Measurements from ENCODE around the gene PMCH. TPM values are rescaled to one million over a fixed set of nuclear protein-coding genes. Genes with fewer than 3 reads are reported as not detected.

The PMCH gene
- total RNA-seq, 1 experiment from 2014 or later: not detected

GRCh38 chr12:102227954-102228353, 30.3 kb upstream of the PMCH start:
- Mint-ChIP-seq H3K27me3 (ENCODE audit: low read depth) (no peaks in the 10 kb centered on the region), H3K4me3 (no peak overlapping the region), H3K4me1 (peaks cover 10% of the 10 kb centered on the region), H3K9me3 (peaks cover 12% of the 10 kb centered on the region), H3K27ac (no peak overlapping the region), H3K36me3 (no peaks in the 10 kb centered on the region)
- no peak for ATAC-seq
- DNase-seq (ENCODE audit: low spot score): no peak
- TF ChIP-seq ZNF232 (CRISPR knock-in tag; IDR thresholded peaks at IDR 0.05) (no peak), FOXP4 (CRISPR knock-in tag; IDR thresholded peaks at IDR 0.05) (no peak), ELF4 (CRISPR knock-in tag; IDR thresholded peaks at IDR 0.05; ENCODE audit: low read depth) (no peak), ZNF423 (CRISPR knock-in tag; IDR thresholded peaks at IDR 0.05) (no peak), RORB (CRISPR knock-in tag; IDR thresholded peaks at IDR 0.05) (no peak), USF1 (CRISPR knock-in tag; IDR thresholded peaks at IDR 0.05) (no peak), ZNF121 (CRISPR knock-in tag; IDR thresholded peaks at IDR 0.05) (no peak), ZNF219 (CRISPR knock-in tag; IDR thresholded peaks at IDR 0.05; ENCODE audit: borderline replicate concordance) (no peak), NFYB (CRISPR knock-in tag; conservative IDR thresholded peaks at IDR 0.05; ENCODE audit: low read depth) (no peak), ATF2 (CRISPR knock-in tag; IDR thresholded peaks at IDR 0.05; ENCODE audit: borderline replicate concordance, low read depth) (no peak), ZNF263 (CRISPR knock-in tag; IDR thresholded peaks at IDR 0.05; ENCODE audit: low read depth) (no peak)
- ChIA-PET CTCF (interaction anchor here (0.6 kb wide), 1 partner anchor 58 kb away, joined by 3 read pairs; no protein-coding TSS in a partner anchor), POLR2A (no interaction called here)

GRCh38 chr12:102220736-102221135, 23.1 kb upstream of the PMCH start:
- Mint-ChIP-seq H3K27ac (no peak overlapping the region), H3K4me3 (no peak overlapping the region), H3K9me3 (peaks cover 3% of the 10 kb centered on the region; the same call in 1 of the 2 replicates), H3K27me3 (ENCODE audit: low read depth) (no peaks in the 10 kb centered on the region), H3K36me3 (no peaks in the 10 kb centered on the region), H3K4me1 (no peaks in the 10 kb centered on the region)
- POLR2A ChIA-PET: no interaction called here
- ATAC-seq (no peak), DNase-seq (ENCODE audit: low spot score) (no peak)
- CTCF ChIA-PET: no interaction called here
- TF ChIP-seq ZSCAN18 (CRISPR knock-in tag; IDR thresholded peaks at IDR 0.05) (no peak), ZBTB43 (CRISPR knock-in tag; IDR thresholded peaks at IDR 0.05) (no peak), TEAD1 (CRISPR knock-in tag; IDR thresholded peaks at IDR 0.05) (no peak), IRF1 (CRISPR knock-in tag; IDR thresholded peaks at IDR 0.05) (no peak)
